IPS DF 6.9 (cell line): ENCODE data around the gene WLS.
"Not testable (repeated sequence)": the region's sequence is repeated elsewhere in the genome, so short reads cannot be mapped to it uniquely, and the experiment has no call there.

Source experiments
- DNase-seq: peaks from one replicate; pipeline ENCODE4 v3.0.0-alpha.2; 2013; ENCODE audit warnings: low read depth, low spot score
- H3K27ac ChIP-seq: one replicate; pipeline ENCODE4 v1.5.1; 2013; ENCODE audit warnings: low read length, control low read depth
- H3K27me3 ChIP-seq: 2 replicates; pipeline ENCODE4 v1.6.1; 2013; ENCODE audit warnings: mild to moderate bottlenecking, low read length; ENCODE audit not compliant: control insufficient read depth, insufficient read depth
- H3K36me3 ChIP-seq: 2 replicates; pipeline ENCODE4 v1.6.1; 2013; ENCODE audit warnings: low read length; ENCODE audit not compliant: control insufficient read depth, insufficient read depth
- H3K4me1 ChIP-seq: 2 replicates; pipeline ENCODE4 v1.6.1; 2013; ENCODE audit warnings: low read length; ENCODE audit not compliant: control insufficient read depth, insufficient read depth
- H3K4me3 ChIP-seq: 2 replicates; pipeline ENCODE4 v1.5.1; 2013; ENCODE audit warnings: mild to moderate bottlenecking, low read length
- H3K9me3 ChIP-seq: 2 replicates; pipeline ENCODE4 v1.6.1; 2013; ENCODE audit warnings: low read length, inconsistent platforms; ENCODE audit not compliant: control insufficient read depth, insufficient read depth
- WGBS: extraction: QIAGEN DNeasy Blood & Tissue Kit; methylation state at CpG from one replicate; pipeline ENCODE4 v1.1.7; 2013; ENCODE audit warnings: mixed read lengths, missing lambda C conversion rate; ENCODE audit not compliant: insufficient read length, insufficient coverage; 5-methylcytosine and 5-hydroxymethylcytosine counted together

The WLS gene

DNA sequence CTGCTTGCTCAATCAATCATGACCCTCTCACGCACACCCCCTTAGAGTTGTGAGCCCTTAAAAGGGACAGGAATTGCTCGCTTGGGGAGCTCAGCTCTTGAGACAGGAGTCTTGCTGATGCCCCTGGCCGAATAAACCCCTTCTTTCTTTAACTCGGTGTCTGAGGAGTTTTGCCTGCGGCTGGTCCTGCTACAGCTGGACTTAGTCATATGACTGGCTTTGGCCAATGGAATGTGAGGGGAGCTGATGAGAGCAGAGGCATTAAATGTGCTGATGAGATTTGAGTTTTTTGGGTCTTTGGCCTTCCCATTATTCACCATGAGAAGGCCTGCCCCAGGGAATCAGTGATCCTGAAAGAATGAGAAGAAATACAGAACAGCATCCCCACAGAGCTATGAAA is 24.5 kb upstream of the WLS start:
- not testable (repeated sequence) for H3K27ac ChIP-seq, H3K9me3 ChIP-seq

DNA sequence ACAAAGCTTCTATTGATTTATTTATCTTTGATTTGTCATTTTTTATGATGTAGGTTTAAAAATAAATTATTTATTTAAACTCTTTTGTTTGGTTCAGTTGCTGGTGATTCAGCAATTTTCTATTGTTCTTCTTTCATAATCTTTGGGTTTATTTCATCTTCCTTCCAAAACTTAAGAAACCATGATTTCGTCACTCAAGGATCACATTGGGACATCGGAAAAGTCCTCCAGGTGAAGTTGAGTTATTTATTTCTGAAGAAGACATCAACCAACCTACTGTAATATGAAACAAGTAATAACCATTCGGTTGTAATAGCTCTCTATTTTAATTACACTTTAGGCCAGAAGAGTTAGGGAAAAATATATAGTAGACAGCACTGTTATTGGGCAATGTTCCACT is 23.0 kb upstream of the WLS start:
- no CpG with 5 or more reads among the region's 3 CpGs for WGBS
- no peak for DNase-seq
- Histone ChIP-seq H3K27me3 (no peaks in the 10 kb centered on the region), H3K4me3 (no peak overlapping the region), H3K4me1 (no peaks in the 10 kb centered on the region), H3K9me3 (no peaks in the 10 kb centered on the region), H3K27ac (no peak overlapping the region), H3K36me3 (no peaks in the 10 kb centered on the region)

More for the DNA sequence above, 24.5 kb upstream of the WLS start:
- DNase-seq, H3K4me3 ChIP-seq, H3K4me1 ChIP-seq, H3K27me3 ChIP-seq, H3K36me3 ChIP-seq: not testable (repeated sequence)
- WGBS, result no CpG with 5 or more reads among the region's 5 CpGs

DNA sequence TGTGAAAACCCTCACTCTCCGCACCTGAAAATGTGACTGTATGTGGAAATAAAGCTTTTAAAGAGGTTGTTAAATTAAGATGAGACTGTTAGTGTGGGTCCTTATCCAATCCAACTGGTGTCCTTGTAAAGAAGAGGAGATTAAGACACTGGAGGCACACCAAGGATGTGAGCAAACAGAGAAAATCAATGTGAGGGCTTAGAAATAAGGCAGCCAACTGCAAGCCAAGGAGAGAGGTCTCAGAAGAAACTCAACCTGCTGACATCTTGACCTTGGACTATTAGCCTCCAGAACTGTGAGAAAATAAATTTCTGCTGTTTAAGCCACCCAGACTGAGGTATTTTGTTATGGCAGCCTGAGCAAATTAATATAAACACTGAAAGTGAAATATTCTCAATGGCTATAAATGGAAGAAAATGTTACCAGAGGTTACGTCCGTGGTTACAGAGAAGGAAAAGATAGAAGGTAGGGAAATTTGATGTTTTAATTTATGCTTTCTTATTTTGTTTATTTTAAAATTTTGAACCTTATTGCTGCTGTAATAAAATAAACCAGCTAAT is 22.4 kb upstream of the WLS start:
- no peaks in the 10 kb centered on the region for H3K36me3 ChIP-seq
- WGBS, result 100% methylated on average over 2 of the region's 3 CpGs
- H3K27ac ChIP-seq, result no peak overlapping the region
- H3K4me3 ChIP-seq, result no peak overlapping the region
- no peaks in the 10 kb centered on the region for H3K27me3 ChIP-seq
- no peaks in the 10 kb centered on the region for H3K9me3 ChIP-seq
- no peak for DNase-seq
- no peaks in the 10 kb centered on the region for H3K4me1 ChIP-seq

DNA sequence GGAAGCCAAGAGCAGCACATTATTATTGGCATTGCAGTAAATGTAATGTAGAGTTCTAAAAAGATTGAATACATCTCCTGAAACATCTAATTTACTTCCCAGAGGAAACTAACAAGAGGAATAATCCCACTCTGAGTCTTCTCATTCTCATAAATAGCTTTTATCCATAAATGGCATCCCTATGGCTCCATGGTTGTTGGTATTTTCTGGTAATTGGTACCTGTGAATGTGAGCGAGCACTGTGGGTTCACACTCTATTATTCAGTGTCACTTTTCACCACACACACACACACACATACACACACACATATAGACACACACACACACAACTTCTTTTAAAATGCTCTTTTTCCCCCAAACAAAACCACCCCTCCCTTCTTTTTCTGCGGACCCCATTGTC is 4.7 kb upstream of the WLS start:
- peaks cover 34% of the 10 kb centered on the region for H3K27me3 ChIP-seq
- no peak for DNase-seq
- no peak overlapping the region for H3K27ac ChIP-seq
- no peaks in the 10 kb centered on the region for H3K4me1 ChIP-seq
- H3K4me3 ChIP-seq, result no peak overlapping the region
- WGBS, result no CpG with 5 or more reads among the region's 2 CpGs
- H3K36me3 ChIP-seq, result no peaks in the 10 kb centered on the region
- no peaks in the 10 kb centered on the region for H3K9me3 ChIP-seq

DNA sequence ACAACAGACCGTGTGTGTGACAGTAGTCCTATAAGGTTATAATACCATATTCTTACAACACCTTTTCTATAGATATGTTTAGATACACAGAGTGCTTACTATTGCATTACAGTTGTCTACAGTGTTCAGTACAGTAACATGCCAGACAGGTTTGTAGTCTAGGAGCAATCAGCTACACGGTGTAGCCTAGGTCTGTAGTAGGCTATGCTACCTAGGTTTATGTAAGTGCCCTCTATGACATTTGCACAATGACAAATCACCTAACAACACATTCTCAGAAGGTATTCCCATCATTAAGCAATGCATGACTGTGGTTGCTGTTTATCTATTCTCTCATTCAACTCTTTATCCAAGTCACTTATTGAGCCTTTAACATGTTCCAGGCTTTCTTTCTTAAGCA is 1.8 kb upstream of the WLS start:
- H3K27ac ChIP-seq, result no peak overlapping the region
- H3K27me3 ChIP-seq, result peaks cover 61% of the 10 kb centered on the region
- no peak overlapping the region for H3K4me3 ChIP-seq
- no peaks in the 10 kb centered on the region; the same call in 1 of the 2 replicates for H3K4me1 ChIP-seq
- no peaks in the 10 kb centered on the region for H3K9me3 ChIP-seq
- WGBS, result no CpG with 5 or more reads among the region's 2 CpGs
- H3K36me3 ChIP-seq, result no peaks in the 10 kb centered on the region
- DNase-seq, result no peak

DNA sequence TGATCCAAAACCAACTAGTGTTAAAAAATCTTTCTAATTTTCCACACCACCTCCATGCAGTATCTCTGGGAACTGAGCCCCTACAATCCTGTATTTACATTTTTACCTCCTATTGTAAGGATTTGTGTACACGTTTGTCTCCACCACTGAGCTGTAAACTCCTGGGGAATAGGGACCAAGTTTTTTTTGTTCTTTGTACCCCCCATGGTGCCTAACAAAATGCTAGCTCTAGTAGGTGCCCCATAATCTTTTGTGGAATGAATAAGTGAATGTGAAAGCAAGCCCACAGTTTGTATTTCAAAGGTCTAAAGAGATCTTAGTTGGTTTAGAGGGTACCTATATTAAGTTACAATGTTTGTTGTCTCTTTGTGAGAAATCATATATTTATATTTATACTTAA is 879 bp upstream of the WLS start:
- Histone ChIP-seq H3K27ac (no peak overlapping the region), H3K9me3 (no peaks in the 10 kb centered on the region), H3K36me3 (no peaks in the 10 kb centered on the region), H3K4me3 (no peak overlapping the region; the same call in 1 of the 2 replicates), H3K27me3 (peaks cover 65% of the 10 kb centered on the region), H3K4me1 (no peaks in the 10 kb centered on the region; the same call in 1 of the 2 replicates)
- no peak for DNase-seq
- WGBS, result no CpG with 5 or more reads among the region's 1 CpG

DNA sequence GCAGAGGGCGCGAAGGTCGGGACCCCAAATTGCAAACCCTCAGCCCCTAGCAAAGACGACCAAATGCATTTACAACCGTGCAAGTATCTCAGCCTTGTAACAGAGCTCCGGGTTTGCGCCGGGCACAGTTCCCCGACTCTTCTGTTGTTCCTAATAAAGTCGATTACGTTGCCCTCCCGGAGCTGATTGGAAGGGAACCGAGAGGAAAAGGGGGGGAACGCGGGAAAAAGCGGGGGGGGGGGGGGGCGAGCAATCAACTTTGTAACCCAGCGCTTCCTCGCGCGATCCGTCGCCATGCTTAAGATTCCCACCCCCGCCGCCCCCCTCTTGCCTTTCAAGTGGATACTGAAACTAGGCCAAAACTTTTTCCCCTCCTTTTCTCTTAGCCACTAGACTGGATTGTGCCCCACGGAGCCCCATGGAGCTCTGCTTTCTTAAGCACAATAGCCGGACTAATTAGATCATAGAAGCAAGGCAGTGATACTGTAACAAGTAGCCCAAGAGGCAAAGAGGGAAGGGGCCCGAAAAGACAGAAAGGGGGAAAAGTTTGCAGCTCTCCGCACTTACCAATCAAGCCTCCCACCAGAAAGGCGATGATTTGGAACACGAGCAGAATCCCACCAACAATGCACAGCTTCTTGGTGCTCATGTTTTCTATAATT is 565 bp downstream of the WLS start:
- DNase-seq, result no peak
- WGBS, result no CpG with 5 or more reads among the region's 31 CpGs
- no peaks in the 10 kb centered on the region for H3K9me3 ChIP-seq

DNA sequence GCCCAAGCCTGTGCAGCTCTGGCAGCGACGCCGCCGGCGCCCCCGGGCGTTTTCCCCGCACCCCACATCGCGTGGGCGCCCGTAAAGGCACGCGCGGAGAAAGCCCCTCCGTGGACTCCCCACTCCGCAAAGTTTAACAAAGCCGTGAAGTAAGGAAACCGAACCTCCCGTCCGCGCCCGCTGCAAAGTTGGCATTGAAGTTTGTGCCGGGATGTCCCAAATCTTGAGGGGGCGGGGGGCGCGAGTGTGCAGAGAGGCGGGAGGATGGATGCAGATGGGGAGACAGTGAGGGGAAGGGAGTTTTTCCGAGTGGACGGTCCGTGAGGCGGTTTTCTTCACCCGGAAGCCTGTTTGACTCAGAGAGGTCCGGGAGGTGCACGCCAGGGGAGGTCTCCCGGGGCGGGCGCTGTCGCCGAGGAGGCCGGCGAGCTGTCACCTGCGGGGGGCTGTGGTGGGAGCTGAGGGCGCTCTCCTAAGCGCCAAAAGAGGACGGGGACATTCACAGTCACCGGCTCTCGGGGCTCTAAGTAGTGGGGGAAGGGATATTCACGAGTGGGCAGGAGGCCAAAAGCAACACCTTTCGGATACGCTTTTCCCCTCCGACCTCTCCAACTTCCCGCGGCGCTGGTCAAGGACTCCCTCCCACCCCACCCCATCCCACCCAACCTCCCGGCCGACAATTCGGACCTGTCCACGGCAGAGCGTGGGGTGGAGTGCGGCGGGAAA is 1.3 kb downstream of the WLS start:
- no CpG with 5 or more reads among the region's 62 CpGs for WGBS
- Histone ChIP-seq H3K27me3 (peaks cover 59% of the 10 kb centered on the region), H3K36me3 (no peaks in the 10 kb centered on the region), H3K4me1 (no peaks in the 10 kb centered on the region; the same call in 1 of the 2 replicates), H3K4me3 (peak overlapping the region; percentile 29; the same call in 1 of the 2 replicates), H3K27ac (no peak overlapping the region), H3K9me3 (no peaks in the 10 kb centered on the region)
- DNase-seq, result no peak

More for the DNA sequence above, 565 bp downstream of the WLS start:
- Histone ChIP-seq H3K4me1 (no peaks in the 10 kb centered on the region; the same call in 1 of the 2 replicates), H3K27ac (no peak overlapping the region), H3K4me3 (peak overlapping the region; percentile 29; the same call in 1 of the 2 replicates), H3K36me3 (no peaks in the 10 kb centered on the region), H3K27me3 (peaks cover 61% of the 10 kb centered on the region)

DNA sequence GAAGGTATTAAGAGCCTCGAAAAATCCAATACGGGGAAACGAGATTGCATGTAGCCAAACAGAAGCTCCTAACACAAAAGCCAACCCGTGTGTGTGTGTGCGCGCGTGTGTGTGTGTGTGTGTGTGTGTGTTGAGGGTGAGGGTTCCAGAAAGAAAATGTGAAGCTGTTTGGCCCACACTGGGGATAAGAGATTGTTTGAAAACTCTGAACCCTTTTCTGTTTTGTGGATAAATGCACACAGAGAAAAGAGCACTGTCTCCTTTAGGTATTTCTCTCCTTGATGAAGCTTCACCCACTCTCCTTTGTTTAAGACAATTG is 1.9 kb downstream of the WLS start:
- peaks cover 55% of the 10 kb centered on the region for H3K27me3 ChIP-seq
- H3K4me1 ChIP-seq, result no peaks in the 10 kb centered on the region; the same call in 1 of the 2 replicates
- no peak overlapping the region for H3K4me3 ChIP-seq
- H3K9me3 ChIP-seq, result no peaks in the 10 kb centered on the region
- no peak for DNase-seq
- no peaks in the 10 kb centered on the region for H3K36me3 ChIP-seq
- no CpG with 5 or more reads among the region's 7 CpGs for WGBS
- no peak overlapping the region for H3K27ac ChIP-seq

DNA sequence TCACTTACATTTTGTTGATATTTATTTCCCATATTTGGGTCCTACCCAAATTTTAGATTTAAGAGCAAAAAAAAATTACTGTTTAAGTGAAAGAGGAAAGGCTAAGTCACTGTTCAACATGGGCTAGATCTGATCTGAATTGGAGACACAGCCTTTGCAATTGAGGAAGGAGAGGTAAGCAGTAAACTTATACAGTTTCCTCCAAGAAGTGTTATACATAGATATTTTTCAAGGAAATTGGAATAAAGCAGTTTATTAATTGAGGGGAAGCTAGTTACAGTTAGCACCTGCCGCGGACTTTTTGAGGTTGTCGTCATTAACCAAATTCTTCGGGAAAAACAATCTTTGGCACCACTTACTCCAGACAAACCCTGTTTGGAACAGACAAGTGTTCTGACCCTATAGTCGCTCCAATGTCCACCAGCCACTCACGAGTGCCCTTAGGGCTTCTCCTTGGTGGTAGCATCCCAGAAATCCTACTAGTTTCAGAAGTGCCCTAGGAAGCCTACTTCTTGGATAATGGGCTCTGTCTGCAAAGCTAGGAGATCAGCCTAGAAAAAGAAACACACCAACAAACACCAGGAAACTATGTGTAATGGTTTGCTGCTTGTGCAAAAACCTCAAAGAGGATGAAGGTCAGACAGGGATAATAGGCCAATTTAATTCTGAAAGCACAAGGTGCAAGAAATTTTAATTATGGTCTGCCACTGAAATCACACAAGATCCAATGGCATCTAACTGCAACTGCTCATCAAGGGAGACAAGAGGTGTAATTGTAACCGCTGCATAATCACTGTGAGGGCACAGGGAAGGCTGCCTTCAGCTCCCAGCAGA is 2.5 kb downstream of the WLS start:
- no peak overlapping the region for H3K27ac ChIP-seq
- no peaks in the 10 kb centered on the region; the same call in 1 of the 2 replicates for H3K4me1 ChIP-seq

More for the DNA sequence above, 2.5 kb downstream of the WLS start:
- peaks cover 53% of the 10 kb centered on the region for H3K27me3 ChIP-seq
- no peak for DNase-seq
- H3K4me3 ChIP-seq, result no peak overlapping the region
- H3K36me3 ChIP-seq, result no peaks in the 10 kb centered on the region
- no peaks in the 10 kb centered on the region for H3K9me3 ChIP-seq
- WGBS, result no CpG with 5 or more reads among the region's 7 CpGs
